ENCODE measurements around the gene GARIN5A.

DNA sequence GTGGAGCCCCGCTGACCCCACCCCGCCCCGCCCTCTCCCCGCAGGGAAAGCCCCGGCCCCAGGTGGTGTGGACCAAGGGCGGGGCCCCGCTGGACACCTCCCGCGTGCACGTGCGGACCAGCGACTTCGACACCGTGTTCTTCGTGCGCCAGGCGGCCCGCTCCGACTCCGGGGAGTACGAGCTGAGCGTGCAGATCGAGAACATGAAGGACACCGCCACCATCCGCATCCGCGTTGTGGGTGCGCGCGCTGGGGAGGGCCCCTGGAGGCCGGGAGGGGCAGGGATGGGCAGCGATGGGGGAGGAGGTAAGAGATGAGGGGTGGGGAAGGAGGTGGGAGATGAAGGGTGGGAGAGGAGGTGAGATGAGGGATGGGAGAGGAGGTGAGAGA, 17.6 kb downstream of the GARIN5A start:
- TF ChIP-seq MAZ (CRISPR knock-in tag; conservative IDR thresholded peaks at IDR 0.05 in 1 of 2, IDR thresholded peaks at IDR 0.05 in 1 of 2) (no peak), POLR2A (conservative IDR thresholded peaks at IDR 0.05) (no peak), FOXP1 (CRISPR knock-in tag; IDR thresholded peaks at IDR 0.05) (no peak), MYC (IDR thresholded peaks at IDR 0.05; ENCODE audit: low read depth, low read length) (no peak), MYC (CRISPR knock-in tag; IDR thresholded peaks at IDR 0.05; ENCODE audit: borderline replicate concordance, low read depth) (no peak), ZNF263 (CRISPR knock-in tag; IDR thresholded peaks at IDR 0.05; ENCODE audit: borderline replicate concordance) (no peak), GATA2 (CRISPR knock-in tag; IDR thresholded peaks at IDR 0.05) (no peak), NR4A1 (CRISPR knock-in tag; IDR thresholded peaks at IDR 0.05) (no peak), NR4A1 (tag; IDR thresholded peaks at IDR 0.05) (no peak)
- TF ChIP-seq, protein P1, sequence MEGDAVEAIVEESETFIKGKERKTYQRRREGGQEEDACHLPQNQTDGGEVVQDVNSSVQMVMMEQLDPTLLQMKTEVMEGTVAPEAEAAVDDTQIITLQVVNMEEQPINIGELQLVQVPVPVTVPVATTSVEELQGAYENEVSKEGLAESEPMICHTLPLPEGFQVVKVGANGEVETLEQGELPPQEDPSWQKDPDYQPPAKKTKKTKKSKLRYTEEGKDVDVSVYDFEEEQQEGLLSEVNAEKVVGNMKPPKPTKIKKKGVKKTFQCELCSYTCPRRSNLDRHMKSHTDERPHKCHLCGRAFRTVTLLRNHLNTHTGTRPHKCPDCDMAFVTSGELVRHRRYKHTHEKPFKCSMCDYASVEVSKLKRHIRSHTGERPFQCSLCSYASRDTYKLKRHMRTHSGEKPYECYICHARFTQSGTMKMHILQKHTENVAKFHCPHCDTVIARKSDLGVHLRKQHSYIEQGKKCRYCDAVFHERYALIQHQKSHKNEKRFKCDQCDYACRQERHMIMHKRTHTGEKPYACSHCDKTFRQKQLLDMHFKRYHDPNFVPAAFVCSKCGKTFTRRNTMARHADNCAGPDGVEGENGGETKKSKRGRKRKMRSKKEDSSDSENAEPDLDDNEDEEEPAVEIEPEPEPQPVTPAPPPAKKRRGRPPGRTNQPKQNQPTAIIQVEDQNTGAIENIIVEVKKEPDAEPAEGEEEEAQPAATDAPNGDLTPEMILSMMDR (IDR thresholded peaks at IDR 0.05 in 2 of 3, conservative IDR thresholded peaks at IDR 0.05 in 1 of 3; ENCODE audit: insufficient read depth in 2 of 3, low read depth in 1 of 3, low read length in 3 of 3) = no peak
- TF ChIP-seq, protein P2, sequence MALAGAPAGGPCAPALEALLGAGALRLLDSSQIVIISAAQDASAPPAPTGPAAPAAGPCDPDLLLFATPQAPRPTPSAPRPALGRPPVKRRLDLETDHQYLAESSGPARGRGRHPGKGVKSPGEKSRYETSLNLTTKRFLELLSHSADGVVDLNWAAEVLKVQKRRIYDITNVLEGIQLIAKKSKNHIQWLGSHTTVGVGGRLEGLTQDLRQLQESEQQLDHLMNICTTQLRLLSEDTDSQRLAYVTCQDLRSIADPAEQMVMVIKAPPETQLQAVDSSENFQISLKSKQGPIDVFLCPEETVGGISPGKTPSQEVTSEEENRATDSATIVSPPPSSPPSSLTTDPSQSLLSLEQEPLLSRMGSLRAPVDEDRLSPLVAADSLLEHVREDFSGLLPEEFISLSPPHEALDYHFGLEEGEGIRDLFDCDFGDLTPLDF (CRISPR knock-in tag; IDR thresholded peaks at IDR 0.05) = no peak
